DOHH2 (cell line): ENCODE measurements around the gene IP6K1.

ENCODE experiments used
- H3F3A ChIP-seq: fragments of 200-600 bp; sonication (generic), shearing (Covaris generic); 2 replicates; pipeline ENCODE4 v1.6.0; 2016; ENCODE audit warnings: antibody characterized with exemption, mild to moderate bottlenecking; ENCODE audit not compliant: control insufficient read depth, insufficient read depth
- H3K27ac ChIP-seq: fragments of 200-600 bp; sonication (generic); 2 replicates; pipeline ENCODE4 v1.5.1; 2014; ENCODE audit warnings: low read depth, mild to moderate bottlenecking, low read length, moderate library complexity
- H3K27me3 ChIP-seq: fragments of 200-600 bp; sonication (generic); 2 replicates; pipeline ENCODE4 v1.6.1; 2014; ENCODE audit warnings: mild to moderate bottlenecking, low read length, mixed read lengths; ENCODE audit not compliant: control insufficient read depth
- H3K36me3 ChIP-seq: fragments of 200-600 bp; sonication (generic); 2 replicates; pipeline ENCODE4 v1.6.1; 2014; ENCODE audit warnings: mild to moderate bottlenecking, low read length, moderate library complexity, mixed read lengths; ENCODE audit not compliant: control insufficient read depth
- H3K4me1 ChIP-seq: fragments of 200-600 bp; sonication (generic); 2 replicates; pipeline ENCODE4 v1.6.1; 2014; ENCODE audit warnings: mild to moderate bottlenecking, low read length, mixed read lengths; ENCODE audit not compliant: control insufficient read depth
- H3K4me2 ChIP-seq: fragments of 200-600 bp; sonication (generic); 2 replicates; pipeline ENCODE4 v1.6.0; 2014; ENCODE audit warnings: mild to moderate bottlenecking, low read length, moderate library complexity
- H3K4me3 ChIP-seq: fragments of 200-600 bp; sonication (generic); 2 replicates; pipeline ENCODE4 v1.5.1; 2014; ENCODE audit warnings: mild to moderate bottlenecking, low read length, mixed read lengths
- H3K79me2 ChIP-seq: fragments of 200-600 bp; sonication (generic); 2 replicates; pipeline ENCODE4 v1.6.1; 2014; ENCODE audit warnings: mild to moderate bottlenecking, low read length, mixed read lengths; ENCODE audit not compliant: control insufficient read depth
- H3K9me2 ChIP-seq: fragments of 200-600 bp; sonication (generic); replicated peaks from 2 replicates; pipeline ENCODE4 v1.6.1; 2014; ENCODE audit warnings: mild to moderate bottlenecking, low read length, mixed read lengths; ENCODE audit not compliant: control insufficient read depth
- H3K9me3 ChIP-seq: fragments of 200-600 bp; sonication (generic); 2 replicates; pipeline ENCODE4 v1.6.1; 2014; ENCODE audit warnings: antibody characterized with exemption, low read length, mixed read lengths; ENCODE audit not compliant: control insufficient read depth, insufficient read depth
- H4K20me1 ChIP-seq: fragments of 200-600 bp; sonication (generic); 2 replicates; pipeline ENCODE4 v1.6.0; 2014; ENCODE audit warnings: low read depth, mild to moderate bottlenecking, antibody characterized with exemption, low read length, moderate library complexity; ENCODE audit not compliant: control insufficient read depth, insufficient read depth
- CTCF ChIP-seq: fragments of 200-600 bp; sonication (generic); IDR thresholded peaks from one replicate; pipeline ENCODE4 v1.5.1; 2014; ENCODE audit warnings: antibody characterized with exemption, mild to moderate bottlenecking, low read depth, low read length; ENCODE audit not compliant: poor library complexity, severe bottlenecking
- EZH2phosphoT487 ChIP-seq: fragments of 200-600 bp; sonication (generic); IDR thresholded peaks from 2 replicates; pipeline ENCODE4 v1.6.1; 2017; ENCODE audit warnings: borderline replicate concordance, mild to moderate bottlenecking, antibody characterized with exemption, low read length, moderate library complexity, mixed read lengths

IP6K1 gene

GRCh38 chr3:49705390-49705960 is 80.9 kb downstream of the IP6K1 start:
- Histone ChIP-seq H3K4me3 (no peak overlapping the region), H3K27ac (no peak overlapping the region), H3K36me3 (peaks cover 29% of the 10 kb centered on the region), H3K9me3 (no peaks in the 10 kb centered on the region), H3K9me2 (no peaks in the 10 kb centered on the region), H3K79me2 (no peaks in the 10 kb centered on the region), H3K4me1 (no peaks in the 10 kb centered on the region), H3F3A (no peaks in the 10 kb centered on the region), H4K20me1 (no peaks in the 10 kb centered on the region), H3K4me2 (no peak overlapping the region), H3K27me3 (no peaks in the 10 kb centered on the region)
- TF ChIP-seq EZH2phosphoT487, result no peak
- no peak for TF ChIP-seq CTCF

- H3F3A ChIP-seq, result no peaks in the 10 kb centered on the region
- no peak for TF ChIP-seq EZH2phosphoT487
- TF ChIP-seq CTCF, result no peak
- H3K9me2 ChIP-seq, result no peaks in the 10 kb centered on the region
- H3K27me3 ChIP-seq, result no peaks in the 10 kb centered on the region
- no peak overlapping the region for H3K27ac ChIP-seq
- no peak overlapping the region for H3K4me2 ChIP-seq
- H3K9me3 ChIP-seq, result no peaks in the 10 kb centered on the region
- no peak overlapping the region for H3K4me3 ChIP-seq
- H4K20me1 ChIP-seq, result no peaks in the 10 kb centered on the region
- peaks cover 29% of the 10 kb centered on the region for H3K36me3 ChIP-seq
- H3K79me2 ChIP-seq, result no peaks in the 10 kb centered on the region
- no peaks in the 10 kb centered on the region for H3K4me1 ChIP-seq
Observed at GRCh38 chr3:49704629-49705028, 81.7 kb downstream of the IP6K1 start.

- Histone ChIP-seq H3K36me3 (peaks cover 29% of the 10 kb centered on the region), H3F3A (no peaks in the 10 kb centered on the region), H3K27me3 (no peaks in the 10 kb centered on the region), H3K79me2 (no peaks in the 10 kb centered on the region), H3K4me1 (no peaks in the 10 kb centered on the region), H3K9me2 (no peaks in the 10 kb centered on the region), H3K9me3 (no peaks in the 10 kb centered on the region), H3K27ac (no peak overlapping the region), H3K4me2 (no peak overlapping the region), H3K4me3 (no peak overlapping the region), H4K20me1 (no peaks in the 10 kb centered on the region)
- TF ChIP-seq EZH2phosphoT487 (no peak), CTCF (no peak)
Observed at GRCh38 chr3:49703956-49704355, 82.4 kb downstream of the IP6K1 start.
